Cardiac fibroblast (primary cell): Measurements from ENCODE around the gene ZNF775.

Experiments
- DNase-seq, 2 donors: peaks; one replicate each; pipeline versions ENCODE4 v3.0.0 to v3.0.0-alpha.2; 2010; ENCODE audit warnings: low read depth in 2 of 2
- H3K4me3 ChIP-seq, 2 donors: replicated peaks in 1 of 2; 1 replicate in 1 of 2; 2 replicates in 1 of 2; pipeline ENCODE4 v1.5.1; 2011; ENCODE audit warnings: low read depth in 2 of 2, low read length in 2 of 2, mild to moderate bottlenecking in 2 of 2, moderate library complexity in 1 of 2
- CTCF ChIP-seq: IDR thresholded peaks from one replicate; pipeline ENCODE4 v1.5.1; 2011; ENCODE audit warnings: low read depth, mild to moderate bottlenecking, low read length, inconsistent platforms

ZNF775 gene

GRCh38 chr7:150417863-150418262 lies 38.7 kb downstream of the ZNF775 start:
- no peak overlapping the region for H3K4me3 ChIP-seq
- no peak for DNase-seq
- peak; percentile 17 for TF ChIP-seq CTCF

GRCh38 chr7:150420242-150420641 lies 41.1 kb downstream of the ZNF775 start:
- DNase-seq, result no peak
- no peak for TF ChIP-seq CTCF
- no peak overlapping the region for H3K4me3 ChIP-seq

- TF ChIP-seq CTCF, result peak; percentile 89
- peak; percentile 79 to 81 for DNase-seq
- H3K4me3 ChIP-seq, result no peak overlapping the region
Measured at GRCh38 chr7:150420987-150421674, 42.0 kb downstream of the ZNF775 start.

- no peak overlapping the region for H3K4me3 ChIP-seq
- no peak for TF ChIP-seq CTCF
- no peak for DNase-seq
Measured at GRCh38 chr7:150421831-150422230, 42.7 kb downstream of the ZNF775 start.

GRCh38 chr7:150425670-150426069 lies 46.5 kb downstream of the ZNF775 start:
- no peak for TF ChIP-seq CTCF
- H3K4me3 ChIP-seq, result no peak overlapping the region
- no peak for DNase-seq

GRCh38 chr7:150428671-150429451 lies 49.7 kb downstream of the ZNF775 start:
- TF ChIP-seq CTCF, result no peak
- no peak overlapping the region for H3K4me3 ChIP-seq
- peak; percentile 57 to 88 for DNase-seq

- H3K4me3 ChIP-seq, result no peak overlapping the region
- TF ChIP-seq CTCF, result no peak
- DNase-seq, result no peak
Measured at GRCh38 chr7:150429699-150430098, 50.6 kb downstream of the ZNF775 start.
